Measurements from ENCODE around the gene TNRC6B.

DNA sequence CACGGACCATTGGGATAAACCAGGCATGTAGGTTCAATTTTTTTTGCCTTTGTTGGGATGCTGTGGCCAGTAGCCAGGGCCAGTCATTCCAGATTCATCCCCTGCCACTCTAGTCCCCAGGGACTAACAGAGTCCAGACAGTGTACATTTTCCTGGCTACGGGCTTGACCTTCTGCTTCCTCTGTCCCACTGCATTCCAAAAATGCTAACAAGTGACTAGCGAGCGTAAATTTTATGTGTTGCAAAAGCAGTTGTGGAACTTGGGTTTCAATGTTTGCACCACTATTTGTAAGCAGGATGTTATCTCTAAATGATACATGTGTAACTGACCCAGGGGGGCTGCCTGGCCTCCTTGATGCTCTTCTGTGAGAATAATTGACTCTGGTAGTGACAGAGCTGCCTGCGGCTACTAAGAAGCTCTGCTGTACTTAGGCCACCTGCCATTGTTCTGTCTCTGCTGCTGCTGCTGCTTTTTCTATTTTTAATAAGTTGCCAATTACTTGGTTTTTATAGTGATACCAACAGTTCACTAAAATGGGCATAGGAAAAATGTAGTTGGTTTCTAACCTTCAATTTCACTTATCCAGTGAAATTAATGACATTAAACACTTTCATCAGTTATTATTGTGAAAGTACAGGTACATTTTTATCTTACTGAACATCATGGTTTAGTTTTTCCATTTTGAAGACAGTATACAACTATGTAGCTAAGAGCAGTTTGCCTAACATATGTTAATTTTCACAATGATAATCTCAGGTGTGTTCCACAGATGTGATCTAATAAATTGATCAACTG lies 26.8 kb downstream of the TNRC6B start:
- TF ChIP-seq, protein P1, sequence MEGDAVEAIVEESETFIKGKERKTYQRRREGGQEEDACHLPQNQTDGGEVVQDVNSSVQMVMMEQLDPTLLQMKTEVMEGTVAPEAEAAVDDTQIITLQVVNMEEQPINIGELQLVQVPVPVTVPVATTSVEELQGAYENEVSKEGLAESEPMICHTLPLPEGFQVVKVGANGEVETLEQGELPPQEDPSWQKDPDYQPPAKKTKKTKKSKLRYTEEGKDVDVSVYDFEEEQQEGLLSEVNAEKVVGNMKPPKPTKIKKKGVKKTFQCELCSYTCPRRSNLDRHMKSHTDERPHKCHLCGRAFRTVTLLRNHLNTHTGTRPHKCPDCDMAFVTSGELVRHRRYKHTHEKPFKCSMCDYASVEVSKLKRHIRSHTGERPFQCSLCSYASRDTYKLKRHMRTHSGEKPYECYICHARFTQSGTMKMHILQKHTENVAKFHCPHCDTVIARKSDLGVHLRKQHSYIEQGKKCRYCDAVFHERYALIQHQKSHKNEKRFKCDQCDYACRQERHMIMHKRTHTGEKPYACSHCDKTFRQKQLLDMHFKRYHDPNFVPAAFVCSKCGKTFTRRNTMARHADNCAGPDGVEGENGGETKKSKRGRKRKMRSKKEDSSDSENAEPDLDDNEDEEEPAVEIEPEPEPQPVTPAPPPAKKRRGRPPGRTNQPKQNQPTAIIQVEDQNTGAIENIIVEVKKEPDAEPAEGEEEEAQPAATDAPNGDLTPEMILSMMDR (IDR thresholded peaks at IDR 0.05): no peak
- no peak for TF ChIP-seq POLR2A (IDR thresholded peaks at IDR 0.05)

Data from right lobe of liver (tissue), 4 donors.